GM12874 (cell line): ENCODE measurements around the gene LY86.

ENCODE experiments used
- TF ChIP-seq, protein P1 (sequence below): IDR thresholded peaks from 2 replicates; pipeline ENCODE4 v1.5.1; 2011; ENCODE audit warnings: low read depth, mild to moderate bottlenecking, control low read depth, low read length, moderate library complexity; ENCODE audit not compliant: insufficient read depth

Gene LY86

GRCh38 chr6:6584310-6585002, 4.1 kb upstream of the LY86 start:
- TF ChIP-seq, protein P1, sequence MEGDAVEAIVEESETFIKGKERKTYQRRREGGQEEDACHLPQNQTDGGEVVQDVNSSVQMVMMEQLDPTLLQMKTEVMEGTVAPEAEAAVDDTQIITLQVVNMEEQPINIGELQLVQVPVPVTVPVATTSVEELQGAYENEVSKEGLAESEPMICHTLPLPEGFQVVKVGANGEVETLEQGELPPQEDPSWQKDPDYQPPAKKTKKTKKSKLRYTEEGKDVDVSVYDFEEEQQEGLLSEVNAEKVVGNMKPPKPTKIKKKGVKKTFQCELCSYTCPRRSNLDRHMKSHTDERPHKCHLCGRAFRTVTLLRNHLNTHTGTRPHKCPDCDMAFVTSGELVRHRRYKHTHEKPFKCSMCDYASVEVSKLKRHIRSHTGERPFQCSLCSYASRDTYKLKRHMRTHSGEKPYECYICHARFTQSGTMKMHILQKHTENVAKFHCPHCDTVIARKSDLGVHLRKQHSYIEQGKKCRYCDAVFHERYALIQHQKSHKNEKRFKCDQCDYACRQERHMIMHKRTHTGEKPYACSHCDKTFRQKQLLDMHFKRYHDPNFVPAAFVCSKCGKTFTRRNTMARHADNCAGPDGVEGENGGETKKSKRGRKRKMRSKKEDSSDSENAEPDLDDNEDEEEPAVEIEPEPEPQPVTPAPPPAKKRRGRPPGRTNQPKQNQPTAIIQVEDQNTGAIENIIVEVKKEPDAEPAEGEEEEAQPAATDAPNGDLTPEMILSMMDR: peak; percentile 46; the same call in 1 of the 2 replicates

DNA sequence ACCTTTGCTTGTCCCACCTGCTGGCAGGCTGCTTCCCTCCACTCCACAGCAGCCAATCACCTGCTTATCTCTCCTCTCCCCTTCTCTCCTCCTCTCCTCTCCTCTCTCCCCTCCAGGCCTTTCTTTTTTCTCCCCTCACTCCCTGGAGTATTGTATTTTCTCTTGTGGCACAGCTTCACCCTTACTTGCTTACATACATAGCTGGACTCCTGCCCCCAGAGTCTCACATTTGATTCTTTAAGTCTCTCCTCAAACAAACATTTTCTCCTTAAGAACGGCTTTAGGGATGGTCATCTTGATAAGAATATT, 3.6 kb upstream of the LY86 start:
- TF ChIP-seq, protein P1: no peak

GRCh38 chr6:6586167-6586566, 2.4 kb upstream of the LY86 start:
- TF ChIP-seq, protein P1: no peak

DNA sequence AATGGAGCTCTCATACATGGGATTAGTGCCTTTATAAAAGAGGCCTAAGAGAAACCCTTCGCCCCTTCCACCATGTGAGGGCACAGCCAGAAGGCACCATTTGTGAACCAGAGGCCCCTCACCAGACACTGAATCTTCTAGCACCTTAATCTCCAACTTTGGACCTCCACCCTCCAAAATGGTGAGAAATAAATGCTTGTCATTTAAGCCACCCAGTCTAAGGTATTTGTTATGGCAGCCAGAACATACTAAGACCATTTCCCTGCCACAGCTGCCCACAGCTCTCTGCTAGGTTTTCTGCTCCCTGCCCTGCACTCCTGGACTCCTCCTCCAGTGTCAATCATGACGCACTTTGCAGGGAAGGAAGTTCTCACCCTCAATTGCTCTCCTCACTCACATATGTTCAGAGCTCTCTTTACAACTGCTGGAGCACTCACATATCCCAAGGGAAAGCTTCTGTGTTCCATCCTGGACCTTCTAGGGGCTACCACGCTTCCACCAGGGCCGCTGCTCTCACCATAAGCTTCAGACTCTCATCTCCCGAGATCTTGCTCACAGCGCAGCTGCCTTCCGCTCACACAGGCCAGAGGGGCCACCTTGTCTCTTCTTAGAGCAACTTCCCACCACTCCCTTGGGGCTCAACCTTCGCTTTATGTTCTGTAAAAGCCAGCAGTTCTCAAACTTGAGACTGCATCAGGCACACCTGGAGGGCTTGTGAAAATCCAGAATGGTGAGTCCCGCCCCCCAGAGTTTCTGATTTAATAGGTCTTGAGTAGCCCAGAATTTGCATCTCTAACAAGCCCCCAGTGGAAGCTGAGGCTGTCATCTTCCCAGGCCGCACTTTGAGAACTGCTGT, 1.6 kb upstream of the LY86 start:
- TF ChIP-seq, protein P1: no peak

DNA sequence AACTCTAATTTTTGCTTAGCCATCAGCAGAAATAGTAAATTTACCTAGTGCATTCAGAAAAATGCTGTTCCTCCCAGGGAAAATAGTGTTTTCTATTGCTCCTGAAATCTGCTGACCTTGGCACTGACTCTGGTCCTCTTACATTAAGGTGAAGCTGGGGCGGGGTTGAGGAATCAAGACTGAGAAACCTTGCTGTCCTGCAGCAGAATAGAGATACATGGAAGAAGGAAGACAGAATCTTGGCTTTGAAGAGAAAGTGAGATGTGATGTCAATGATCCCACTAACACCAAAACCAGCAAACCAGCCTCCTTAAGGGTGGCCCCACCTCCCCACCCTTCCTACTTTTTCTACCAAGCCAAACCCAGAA, 840 bp upstream of the LY86 start:
- TF ChIP-seq, protein P1: no peak

DNA sequence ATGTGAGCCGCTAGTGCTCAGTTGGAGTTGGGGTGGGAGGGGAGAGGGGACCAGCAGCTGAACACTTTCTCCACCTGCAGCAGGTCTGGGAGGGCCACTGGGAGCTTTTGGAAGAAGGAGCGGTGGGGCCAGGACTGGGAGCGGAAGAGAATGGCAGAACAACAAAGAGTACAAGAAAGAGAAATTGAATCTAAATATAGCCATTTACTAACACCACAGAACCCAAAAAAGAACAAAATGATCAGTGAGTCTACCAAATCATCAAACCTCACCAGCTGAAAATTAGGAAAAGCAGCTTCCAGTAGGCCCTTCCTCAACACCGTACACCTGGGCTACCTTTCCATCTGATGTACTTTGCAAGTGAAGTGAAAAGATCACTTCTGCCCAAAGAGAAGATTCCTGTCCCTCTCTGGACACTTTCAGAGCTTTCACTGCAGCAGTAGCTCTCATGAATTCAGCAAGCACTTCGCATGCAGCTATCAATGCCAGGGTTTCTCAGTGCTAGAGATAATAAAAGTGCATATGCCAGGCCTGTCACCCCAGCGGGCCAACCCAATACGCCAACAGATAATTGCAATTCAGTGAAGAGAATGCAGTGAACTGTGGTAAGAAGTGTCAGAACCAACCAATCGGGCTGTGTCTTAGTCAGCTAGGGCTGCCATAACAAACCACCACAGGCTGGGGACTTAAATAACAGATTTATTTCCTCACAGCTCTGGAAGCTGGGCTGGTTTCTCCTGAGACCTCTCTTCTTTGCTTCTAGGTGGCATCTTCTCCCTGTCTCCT, 597 bp downstream of the LY86 start:
- TF ChIP-seq, protein P1: no peak

- TF ChIP-seq, protein P1: no peak
Measured at GRCh38 chr6:6590530-6590929, 2.0 kb downstream of the LY86 start.
